ENCODE measurements around the gene CDH4. TPM values are rescaled to one million over a fixed set of nuclear protein-coding genes. Genes with fewer than 3 reads are reported as not detected.

CDH4 gene
- polyA plus RNA-seq, 1 experiment = 1.5 TPM

- Histone ChIP-seq H3K4me3 (ENCODE audit: low read depth, low read length) (no peak overlapping the region), H3K36me3 (ENCODE audit: control insufficient read depth, insufficient read depth, low read length) (no peaks in the 10 kb centered on the region), H3K27me3 (ENCODE audit: control insufficient read depth, insufficient read depth, low read length) (no peaks in the 10 kb centered on the region)
- ChIA-PET POLR2A (no interaction called here), CTCF (interaction anchor here (1.4 kb wide), 1 partner anchor 1045 kb away, joined by 4 read pairs; no protein-coding TSS in a partner anchor)
- TF ChIP-seq CTCF (IDR thresholded peaks at IDR 0.05; ENCODE audit: insufficient read depth, low read depth, low read length) = no peak
- no peak for DNase-seq (ENCODE audit: low read depth)
These were observed 4.3 kb downstream of the CDH4 start for GRCh38 chr20:61256365-61256764.

- no peak for TF ChIP-seq CTCF (IDR thresholded peaks at IDR 0.05; ENCODE audit: insufficient read depth, low read depth, low read length)
- no peak for DNase-seq (ENCODE audit: low read depth)
- Histone ChIP-seq H3K36me3 (ENCODE audit: control insufficient read depth, insufficient read depth, low read length) (no peaks in the 10 kb centered on the region), H3K4me3 (ENCODE audit: low read depth, low read length) (no peak overlapping the region), H3K27me3 (ENCODE audit: control insufficient read depth, insufficient read depth, low read length) (no peaks in the 10 kb centered on the region)
- ChIA-PET POLR2A (no interaction called here), CTCF (interaction anchor here (1.4 kb wide), 1 partner anchor 1046 kb away, joined by 4 read pairs; no protein-coding TSS in a partner anchor)
These were observed 4.8 kb downstream of the CDH4 start for GRCh38 chr20:61256824-61257223.

- H3K4me3 ChIP-seq (ENCODE audit: low read depth, low read length) = no peak overlapping the region
- TF ChIP-seq CTCF (IDR thresholded peaks at IDR 0.05; ENCODE audit: insufficient read depth, low read depth, low read length) = no peak
- CTCF ChIA-PET = no interaction called here
- no peaks in the 10 kb centered on the region for H3K27me3 ChIP-seq (ENCODE audit: control insufficient read depth, insufficient read depth, low read length)
- no peaks in the 10 kb centered on the region for H3K36me3 ChIP-seq (ENCODE audit: control insufficient read depth, insufficient read depth, low read length)
- no peak for DNase-seq (ENCODE audit: low read depth)
- POLR2A ChIA-PET = no interaction called here
These were observed 5.5 kb downstream of the CDH4 start for GRCh38 chr20:61257611-61258010.

GRCh38 chr20:61259741-61260140 lies 7.7 kb downstream of the CDH4 start:
- ChIA-PET CTCF (interaction anchor here (0.6 kb wide), 1 partner anchor 1307 kb away, joined by 3 read pairs; no protein-coding TSS in a partner anchor), POLR2A (no interaction called here)
- TF ChIP-seq CTCF (IDR thresholded peaks at IDR 0.05; ENCODE audit: insufficient read depth, low read depth, low read length) = no peak
- no peaks in the 10 kb centered on the region for H3K27me3 ChIP-seq (ENCODE audit: control insufficient read depth, insufficient read depth, low read length)
- DNase-seq (ENCODE audit: low read depth) = no peak
- H3K36me3 ChIP-seq (ENCODE audit: control insufficient read depth, insufficient read depth, low read length) = no peaks in the 10 kb centered on the region
- no peak overlapping the region for H3K4me3 ChIP-seq (ENCODE audit: low read depth, low read length)

GRCh38 chr20:61260905-61261304 lies 8.8 kb downstream of the CDH4 start:
- POLR2A ChIA-PET = no interaction called here
- CTCF ChIA-PET = interaction anchor here (0.9 to 3.7 kb wide), 3 partner anchors 81 to 1203 kb away, joined by 4 to 17 read pairs (median 4); no protein-coding TSS in a partner anchor

More at GRCh38 chr20:61260905-61261304, 8.8 kb downstream of the CDH4 start:
- Histone ChIP-seq H3K27me3 (ENCODE audit: control insufficient read depth, insufficient read depth, low read length) (no peaks in the 10 kb centered on the region), H3K4me3 (ENCODE audit: low read depth, low read length) (no peak overlapping the region), H3K36me3 (ENCODE audit: control insufficient read depth, insufficient read depth, low read length) (no peaks in the 10 kb centered on the region)
- TF ChIP-seq CTCF (IDR thresholded peaks at IDR 0.05; ENCODE audit: insufficient read depth, low read depth, low read length) = peak; percentile 17; the same call in 1 of the 2 replicates
- no peak for DNase-seq (ENCODE audit: low read depth)

Data from BJ (cell line).